ENCODE results near the gene S100A6.

GRCh38 chr1:153556348-153556747, 20.6 kb upstream of the S100A6 start:
- TF ChIP-seq POLR2A (IDR thresholded peaks at IDR 0.05) (no peak), CTCF (IDR thresholded peaks at IDR 0.05 in 4 of 5, conservative IDR thresholded peaks at IDR 0.05 in 1 of 5) (no peak)

Measured in gastrocnemius medialis (tissue), 4 donors.